H4 (cell line): Measurements from ENCODE around the gene SLC12A4. TPM values are rescaled to one million over a fixed set of nuclear protein-coding genes. Genes with fewer than 3 reads are reported as not detected.
"Not testable (repeated sequence)": the region's sequence is repeated elsewhere in the genome, so short reads cannot be mapped to it uniquely, and the experiment has no call there.

ENCODE experiments used
- DNase-seq: peaks from one replicate; pipeline ENCODE4 v3.0.0-alpha.2; 2015; ENCODE audit warnings: low spot score
- total RNA-seq: library from RNA; depleted of rRNA; stranded (reverse); fragments of >200 nt; shearing (Covaris generic); gene quantifications from 2 replicates; pipeline ENCODE4 v1.2.3, GENCODE V29; 2014

Gene SLC12A4
- total RNA-seq, 1 experiment from 2014 or later = 13.9 TPM

- DNase-seq = no peak
Observed at GRCh38 chr16:67941469-67942199, 26.8 kb downstream of the SLC12A4 start.

- DNase-seq = no peak
Observed at GRCh38 chr16:67940446-67941089, 27.9 kb downstream of the SLC12A4 start.

- DNase-seq = no peak
Observed at GRCh38 chr16:67939507-67940445, 28.7 kb downstream of the SLC12A4 start.

- not testable (repeated sequence) for DNase-seq
Observed at GRCh38 chr16:67937713-67938112, 30.7 kb downstream of the SLC12A4 start.

- no peak for DNase-seq
Observed at GRCh38 chr16:67936880-67937605, 31.4 kb downstream of the SLC12A4 start.

- DNase-seq = peak; percentile 65
Observed at GRCh38 chr16:67936124-67936879, 32.1 kb downstream of the SLC12A4 start, which contains the start of gene PSMB10. PSMB10 (minus strand) TSS chr16:67936850; CDS start chr16:67936749, 101 bp downstream.

GRCh38 chr16:67935402-67936123 lies 32.9 kb downstream of the SLC12A4 start:
- peak; percentile 95 for DNase-seq

- DNase-seq = no peak
Observed at GRCh38 chr16:67935101-67935401, 33.4 kb downstream of the SLC12A4 start.

GRCh38 chr16:67934306-67935100 lies 33.9 kb downstream of the SLC12A4 start:
- DNase-seq = no peak

GRCh38 chr16:67933805-67934204 lies 34.6 kb downstream of the SLC12A4 start:
- DNase-seq = no peak

GRCh38 chr16:67932462-67932840 lies 36.0 kb downstream of the SLC12A4 start:
- DNase-seq = no peak

GRCh38 chr16:67931712-67932461 lies 36.5 kb downstream of the SLC12A4 start, which contains the start of gene CTRL:
CTRL (minus strand) TSS chr16:67931862; CDS start chr16:67931852, 10 bp downstream.
- no peak for DNase-seq

GRCh38 chr16:67930678-67931211 lies 37.7 kb downstream of the SLC12A4 start:
- DNase-seq = no peak

- DNase-seq = no peak
Observed at GRCh38 chr16:67930191-67930590, 38.2 kb downstream of the SLC12A4 start.

- peak; percentile 63 for DNase-seq
Observed at GRCh38 chr16:67928561-67929364, 39.7 kb downstream of the SLC12A4 start.

- DNase-seq = no peak
Observed at GRCh38 chr16:67928147-67928546, 40.3 kb downstream of the SLC12A4 start.
